ENCODE measurements around the gene PDLIM7.

PDLIM7 gene

DNA sequence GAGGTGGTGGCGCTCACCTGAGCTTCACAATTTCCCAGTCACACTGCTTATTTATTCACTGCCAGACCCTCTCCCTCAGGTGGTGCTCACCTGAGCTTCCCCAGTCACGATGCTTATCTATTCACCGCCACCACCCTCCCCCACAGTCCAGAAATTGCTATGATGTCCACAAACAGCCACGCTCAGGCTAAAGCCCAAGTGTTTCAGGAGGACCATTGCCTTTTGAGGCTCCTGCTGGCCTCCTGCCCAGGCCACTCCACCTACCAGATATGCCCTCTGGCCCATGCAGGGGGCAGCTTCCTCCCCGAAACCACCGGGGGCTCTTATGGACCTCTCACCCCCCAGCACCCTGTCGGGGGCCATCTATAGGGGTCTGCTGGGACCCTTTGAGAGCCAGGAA is 4.6 kb downstream of the PDLIM7 start:
- DNase-seq (ENCODE audit: low read depth, low spot score) = no peak
- TF ChIP-seq, protein P1, sequence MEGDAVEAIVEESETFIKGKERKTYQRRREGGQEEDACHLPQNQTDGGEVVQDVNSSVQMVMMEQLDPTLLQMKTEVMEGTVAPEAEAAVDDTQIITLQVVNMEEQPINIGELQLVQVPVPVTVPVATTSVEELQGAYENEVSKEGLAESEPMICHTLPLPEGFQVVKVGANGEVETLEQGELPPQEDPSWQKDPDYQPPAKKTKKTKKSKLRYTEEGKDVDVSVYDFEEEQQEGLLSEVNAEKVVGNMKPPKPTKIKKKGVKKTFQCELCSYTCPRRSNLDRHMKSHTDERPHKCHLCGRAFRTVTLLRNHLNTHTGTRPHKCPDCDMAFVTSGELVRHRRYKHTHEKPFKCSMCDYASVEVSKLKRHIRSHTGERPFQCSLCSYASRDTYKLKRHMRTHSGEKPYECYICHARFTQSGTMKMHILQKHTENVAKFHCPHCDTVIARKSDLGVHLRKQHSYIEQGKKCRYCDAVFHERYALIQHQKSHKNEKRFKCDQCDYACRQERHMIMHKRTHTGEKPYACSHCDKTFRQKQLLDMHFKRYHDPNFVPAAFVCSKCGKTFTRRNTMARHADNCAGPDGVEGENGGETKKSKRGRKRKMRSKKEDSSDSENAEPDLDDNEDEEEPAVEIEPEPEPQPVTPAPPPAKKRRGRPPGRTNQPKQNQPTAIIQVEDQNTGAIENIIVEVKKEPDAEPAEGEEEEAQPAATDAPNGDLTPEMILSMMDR (IDR thresholded peaks at IDR 0.05; ENCODE audit: insufficient read depth, low read length, missing control alignments) = no peak
- ChIA-PET POLR2A (interaction anchor here (0.7 to 15.7 kb wide), 4 partner anchors 14 to 45 kb away, joined by 3 to 401 read pairs (median 4); partner anchors contain the start of gene DBN1), CTCF (interaction anchor here (0.9 to 16.4 kb wide), 7 partner anchors 9 to 102 kb away, joined by 3 to 261 read pairs (median 8); partner anchors contain the start of gene DBN1)
- no peak overlapping the region; the same call in 1 of the 2 replicates for H3K4me3 ChIP-seq (ENCODE audit: low read depth, low read length)

DNA sequence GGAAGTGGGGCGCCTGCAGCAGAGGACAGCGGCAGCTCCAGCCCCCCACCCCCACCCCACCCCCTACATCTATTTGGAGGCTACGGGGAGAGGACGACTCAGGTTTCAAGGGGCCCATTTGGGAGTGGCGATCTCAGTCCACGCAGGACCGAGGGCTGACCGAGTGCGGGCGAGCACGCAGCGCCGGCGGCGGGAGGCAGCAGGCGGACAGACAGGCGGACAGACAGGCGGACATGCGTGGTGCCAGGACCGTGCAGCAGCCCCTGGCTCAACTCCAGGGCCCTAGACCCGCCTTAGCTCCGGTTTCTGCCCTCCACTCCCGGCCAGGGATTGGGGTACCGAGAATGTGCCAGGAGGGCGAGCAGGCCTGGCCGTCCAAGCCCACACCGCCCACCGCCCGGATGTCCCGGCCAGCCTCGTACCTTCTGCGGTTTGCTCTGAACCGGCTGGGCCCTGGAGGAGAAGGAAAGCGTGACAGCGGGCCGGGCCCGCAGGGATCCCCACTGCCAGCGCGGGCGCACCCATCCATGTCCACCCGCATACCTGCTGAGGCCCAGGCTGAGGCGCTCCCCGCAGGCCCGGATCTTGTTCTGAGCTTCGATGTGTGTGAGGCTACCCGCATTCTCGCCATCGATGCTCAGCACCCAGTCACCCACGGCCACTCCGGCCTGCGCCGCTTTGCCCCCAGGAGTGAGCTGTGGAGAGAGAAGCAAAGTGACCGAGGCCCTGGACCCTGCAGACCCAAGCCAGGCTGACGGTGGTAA is 5.2 kb downstream of the PDLIM7 start:
- TF ChIP-seq, protein P1 (IDR thresholded peaks at IDR 0.05; ENCODE audit: insufficient read depth, low read length, missing control alignments) = no peak
- ChIA-PET POLR2A (interaction anchor here (0.7 to 15.7 kb wide), 4 partner anchors 14 to 44 kb away, joined by 3 to 401 read pairs (median 4); partner anchors contain the start of gene DBN1), CTCF (interaction anchor here (0.9 to 16.4 kb wide), 7 partner anchors 9 to 102 kb away, joined by 3 to 261 read pairs (median 8); partner anchors contain the start of gene DBN1)
- no peak for DNase-seq (ENCODE audit: low read depth, low spot score)
- H3K4me3 ChIP-seq (ENCODE audit: low read depth, low read length) = no peak overlapping the region; the same call in 1 of the 2 replicates

DNA sequence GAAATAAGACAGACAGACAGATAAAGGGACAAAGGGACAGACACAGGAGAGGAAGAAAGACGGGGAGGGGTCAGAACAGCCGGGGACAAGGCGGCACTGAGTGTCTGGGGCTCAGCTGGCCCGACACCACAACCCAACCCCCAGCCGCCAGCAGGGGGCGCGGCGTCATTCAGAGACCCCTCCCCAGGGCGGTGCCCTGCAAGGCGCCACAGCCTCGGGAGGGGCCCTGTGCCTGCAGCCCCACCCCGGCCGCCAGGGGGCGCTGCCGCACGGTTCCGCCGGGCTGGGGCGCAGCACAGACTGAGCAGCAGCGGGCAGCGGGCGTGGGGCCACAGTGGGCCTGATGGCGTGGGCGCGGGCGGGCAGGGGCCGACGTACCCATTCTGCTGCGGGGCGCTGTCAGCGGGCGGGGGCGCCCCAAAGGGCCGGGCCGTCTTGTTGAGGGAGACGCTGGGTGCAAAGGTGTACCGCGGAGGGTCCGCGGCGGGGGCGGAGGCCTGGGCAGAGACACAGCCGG is 5.9 kb downstream of the PDLIM7 start:
- no peak for DNase-seq (ENCODE audit: low read depth, low spot score)
- no peak overlapping the region for H3K4me3 ChIP-seq (ENCODE audit: low read depth, low read length)
- POLR2A ChIA-PET = interaction anchor here (15.7 kb wide), 1 partner anchor 14 kb away, joined by 401 read pairs; the partner anchor contains the start of gene DBN1
- TF ChIP-seq, protein P1 (IDR thresholded peaks at IDR 0.05; ENCODE audit: insufficient read depth, low read length, missing control alignments) = peak; percentile 80
- CTCF ChIA-PET = interaction anchor here (1.3 to 16.4 kb wide), 3 partner anchors 10 to 24 kb away, joined by 4 to 261 read pairs (median 13); partner anchors contain the start of gene DBN1

DNA sequence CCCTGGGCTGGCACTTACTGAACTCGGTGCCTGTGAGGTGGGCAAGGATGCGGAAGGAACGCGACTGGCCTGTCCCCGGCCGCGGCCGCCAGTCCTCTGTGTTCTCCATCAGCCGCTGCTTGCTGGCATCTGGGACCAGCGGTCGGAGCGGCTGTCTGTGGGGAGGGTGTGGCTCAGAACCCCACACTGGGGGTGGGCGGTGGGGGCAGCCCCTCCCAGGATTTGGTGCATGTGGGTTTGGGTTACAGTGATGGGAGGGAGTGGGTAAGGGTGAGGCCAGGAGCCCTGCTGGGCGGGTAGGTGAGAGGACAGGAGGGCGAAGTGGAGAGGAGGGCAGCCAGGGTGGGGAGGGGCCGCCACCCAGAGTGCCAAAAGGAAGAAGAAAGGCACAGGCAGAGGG is 6.4 kb downstream of the PDLIM7 start:
- no peak for DNase-seq (ENCODE audit: low read depth, low spot score)
- TF ChIP-seq, protein P1 (IDR thresholded peaks at IDR 0.05; ENCODE audit: insufficient read depth, low read length, missing control alignments) = no peak
- POLR2A ChIA-PET = interaction anchor here (15.7 kb wide), 1 partner anchor 13 kb away, joined by 401 read pairs; the partner anchor contains the start of gene DBN1
- no peak overlapping the region for H3K4me3 ChIP-seq (ENCODE audit: low read depth, low read length)
- CTCF ChIA-PET = interaction anchor here (16.4 kb wide), 1 partner anchor 15 kb away, joined by 261 read pairs; the partner anchor contains the start of gene DBN1

DNA sequence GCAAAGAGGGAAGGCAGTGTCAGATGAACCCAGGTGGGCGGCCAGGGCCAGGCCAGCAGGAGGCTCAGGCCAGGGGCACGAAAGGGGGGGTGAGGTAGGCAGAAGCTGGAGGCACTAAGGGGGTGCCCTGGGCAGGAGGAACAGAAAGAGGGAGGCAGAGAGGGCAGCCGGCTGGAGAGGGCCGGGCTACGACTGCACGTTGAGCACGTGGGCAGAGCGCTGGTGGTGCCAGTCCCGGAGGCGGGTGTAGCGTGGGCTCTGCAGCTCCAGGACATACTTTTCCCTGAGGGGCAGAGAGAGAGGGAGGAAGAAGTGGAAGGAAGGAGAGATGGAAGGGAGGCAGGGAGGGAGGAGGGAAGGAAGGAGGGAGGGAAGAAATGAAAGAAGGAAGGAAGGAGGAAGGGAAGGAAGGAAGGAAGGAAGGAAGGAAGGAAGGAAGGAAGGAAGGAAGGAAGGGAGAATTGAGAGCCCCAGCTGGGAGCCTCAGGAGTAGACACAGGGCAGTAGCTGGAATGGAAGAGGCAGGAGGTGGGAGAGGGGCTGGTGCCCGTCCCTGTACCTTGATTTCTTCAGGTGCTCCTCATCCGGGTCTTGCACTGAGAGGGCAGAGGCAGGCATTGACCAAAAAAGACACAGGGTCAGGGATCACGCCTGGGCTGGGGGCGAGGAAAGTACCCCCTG is 7.0 kb downstream of the PDLIM7 start:
- ChIA-PET POLR2A (interaction anchor here (15.7 kb wide), 1 partner anchor 13 kb away, joined by 401 read pairs; the partner anchor contains the start of gene DBN1), CTCF (interaction anchor here (1.1 to 16.4 kb wide), 4 partner anchors 10 to 34 kb away, joined by 4 to 261 read pairs (median 5); partner anchors contain the start of gene DBN1)
- TF ChIP-seq, protein P1 (IDR thresholded peaks at IDR 0.05; ENCODE audit: insufficient read depth, low read length, missing control alignments) = no peak
- DNase-seq (ENCODE audit: low read depth, low spot score) = no peak
- no peak overlapping the region for H3K4me3 ChIP-seq (ENCODE audit: low read depth, low read length)
